Endothelial cell of umbilical vein (primary cell): ENCODE data around the gene IQGAP2. TPM values are rescaled to one million over a fixed set of nuclear protein-coding genes. Genes with fewer than 3 reads are reported as not detected.

Experiments used
- BruUV-seq: library from RNA; stranded (reverse); fragments of 400-500 nt; replicated peaks from 2 replicates; lab custom pipeline; 2021; lab: Mats Ljungman, UMichigan
- CTCF ChIA-PET: fragments of 300-600, 350-600 bp; sonication (Branson Sonifier 250); formaldehyde crosslinking; loops from one replicate; lab custom pipeline; 2021; ENCODE audit warnings: antibody characterized with exemption, inconsistent platforms; lab: Charles Lee
- POLR2A ChIA-PET: fragments of 300-600, 350-600 bp; sonication (Branson Sonifier 250); formaldehyde crosslinking; loops from one replicate; lab custom pipeline; 2021; ENCODE audit warnings: antibody characterized with exemption, inconsistent platforms; lab: Charles Lee
- DNase-seq: peaks from one replicate; pipeline ENCODE4 v3.0.0-alpha.2; 2011; ENCODE audit warnings: low read depth, low spot score
- FAIRE-seq: peaks from 2 replicates; lab custom pipeline; 2011; peaks lifted over from hg19 to GRCh38; lab: Jason Lieb, UNC
- H2AFZ ChIP-seq: 2 replicates; pipeline ENCODE4 v1.6.0; 2012; ENCODE audit warnings: low read depth, low read length, control low read depth, inconsistent platforms
- H3K27ac ChIP-seq: 2 replicates; pipeline ENCODE4 v1.5.1; 2011; ENCODE audit warnings: low read depth, mild to moderate bottlenecking, control low read depth, low read length, moderate library complexity; ENCODE audit not compliant: insufficient read depth
- H3K27me3 ChIP-seq, 2 experiments: 2 replicates each; pipeline versions ENCODE4 v1.6.0 to v1.6.1; 2011; ENCODE audit warnings: low read length in 2 of 2, mixed read lengths in 1 of 2; ENCODE audit not compliant: control insufficient read depth in 2 of 2, insufficient read depth in 2 of 2
- H3K36me3 ChIP-seq, 2 experiments: 2 replicates in 1 of 2; 3 replicates in 1 of 2; pipeline ENCODE4 v1.5.1; 2011; ENCODE audit warnings: low read length in 2 of 2, mild to moderate bottlenecking in 1 of 2, moderate library complexity in 1 of 2; ENCODE audit not compliant: control insufficient read depth in 2 of 2, insufficient read depth in 2 of 2; ENCODE audit errors: extremely low read depth in 1 of 2
- H3K4me1 ChIP-seq: 3 replicates; pipeline ENCODE4 v1.5.1; 2011; ENCODE audit warnings: mild to moderate bottlenecking, low read length; ENCODE audit not compliant: control insufficient read depth, insufficient read depth; ENCODE audit errors: extremely low read depth
- H3K4me2 ChIP-seq: 2 replicates; pipeline ENCODE4 v1.6.1; 2011; ENCODE audit warnings: low read length, control low read depth, mixed read lengths; ENCODE audit not compliant: insufficient read depth
- H3K4me3 ChIP-seq, 3 experiments: fragments of 200-600 bp in 1 of 3; sonication (generic), shearing (Covaris generic) in 1 of 3; replicated peaks in 1 of 3; 2 replicates each; pipeline ENCODE4 v1.5.1; 2011 to 2016; ENCODE audit warnings: control low read depth in 3 of 3, low read length in 3 of 3, mild to moderate bottlenecking in 2 of 3, inconsistent platforms in 1 of 3, low read depth in 1 of 3, moderate library complexity in 1 of 3; ENCODE audit not compliant: insufficient read depth in 1 of 3
- H3K79me2 ChIP-seq: 2 replicates; pipeline ENCODE4 v1.6.0; 2012; ENCODE audit warnings: low read length, inconsistent platforms; ENCODE audit not compliant: control insufficient read depth, insufficient read depth
- H3K9ac ChIP-seq: replicated peaks from 2 replicates; pipeline ENCODE3; 2011; ENCODE audit warnings: low read length, control low read depth; ENCODE audit not compliant: insufficient read depth; ENCODE audit errors: extremely low read depth
- H3K9me1 ChIP-seq: replicated peaks from 3 replicates; pipeline ENCODE4 v1.6.0; 2011; ENCODE audit warnings: mild to moderate bottlenecking, low read length; ENCODE audit not compliant: control insufficient read depth, insufficient read depth; ENCODE audit errors: extremely low read depth
- H3K9me3 ChIP-seq: replicated peaks from 2 replicates; pipeline ENCODE4 v1.5.1; 2012; ENCODE audit warnings: low read length, inconsistent platforms; ENCODE audit not compliant: control insufficient read depth, insufficient read depth
- H4K20me1 ChIP-seq: replicated peaks from 2 replicates; pipeline ENCODE3; 2011; ENCODE audit warnings: mild to moderate bottlenecking, low read length; ENCODE audit not compliant: control insufficient read depth, insufficient read depth; ENCODE audit errors: extremely low read depth
- CTCF ChIP-seq, 2 donors: IDR thresholded peaks; 1 replicate in 1 of 2; 2 replicates in 1 of 2; pipeline ENCODE4 v1.5.1; 2011; ENCODE audit warnings: low read length in 2 of 2, mild to moderate bottlenecking in 2 of 2, moderate library complexity in 2 of 2, control low read depth in 1 of 2, inconsistent platforms in 1 of 2, low read depth in 1 of 2; ENCODE audit not compliant: insufficient read depth in 1 of 2; ENCODE audit errors: extremely low read depth in 1 of 2
- EZH2 ChIP-seq: IDR thresholded peaks from 2 replicates; pipeline ENCODE4 v1.6.1; 2012; ENCODE audit warnings: borderline replicate concordance, low read depth, mild to moderate bottlenecking, moderate library complexity, low read length, inconsistent platforms; ENCODE audit not compliant: severe bottlenecking
- FOS ChIP-seq: IDR thresholded peaks from 2 replicates; pipeline ENCODE4 v1.6.1; 2011; ENCODE audit warnings: mild to moderate bottlenecking, low read length, moderate library complexity, borderline replicate concordance; ENCODE audit not compliant: insufficient read depth
- GATA2 ChIP-seq: IDR thresholded peaks from 2 replicates; pipeline ENCODE4 v1.7.0; 2011; ENCODE audit warnings: low read depth, mild to moderate bottlenecking, moderate library complexity, mixed read lengths, low read length; ENCODE audit not compliant: insufficient read length, insufficient read depth
- MAX ChIP-seq: IDR thresholded peaks from 2 replicates; pipeline ENCODE4 v1.6.1; 2011; ENCODE audit not compliant: insufficient read depth, insufficient read length
- POLR2A ChIP-seq: IDR thresholded peaks from 2 replicates; pipeline ENCODE4 v1.6.1; 2012; ENCODE audit warnings: low read depth, mild to moderate bottlenecking, control low read depth, low read length
- POLR2AphosphoS5 ChIP-seq: IDR thresholded peaks from 2 replicates; pipeline ENCODE4 v1.6.1; 2012; ENCODE audit warnings: low read depth, mild to moderate bottlenecking, control low read depth, low read length, moderate library complexity; ENCODE audit not compliant: insufficient read depth
- dilution Hi-C: fragments of 300-500 bp; cut with MboI; formaldehyde crosslinking; loops from one replicate; pipeline ENCODE4 v1.15.0; 2019; ENCODE audit warnings: low sequenced_read_pairs; ENCODE audit not compliant: extremely low pct_ligation_motif_present
- intact Hi-C: fragments of 100-400 bp; cut with micrococcal nuclease; formaldehyde crosslinking; loops from one replicate; pipeline ENCODE4 v1.10.0; 2022
- polyA plus RNA-seq, 4 experiments: library from polyadenylated mRNA; depleted of rRNA in 3 of 4; stranded (reverse) in 3 of 4; unstranded in 1 of 4; fragments of >200 nt; gene quantifications; 2 replicates each; pipeline versions ENCODE4 v1.2.1 to v1.2.3, GENCODE V29; 2011 to 2012; ENCODE audit warnings: missing spikeins in 1 of 4
- total RNA-seq: library from RNA; stranded (reverse); gene quantifications from 2 replicates; pipeline ENCODE4 v1.2.3, GENCODE V29; 2021

Gene IQGAP2
- total and polyA plus RNA-seq, 2 donors (not counting 3 experiments of a cell fraction or from before 2014, with no cell fraction given) = 4.5 to 4.7 TPM

- CTCF ChIA-PET = no interaction called here
- no peaks in the 10 kb centered on the region for H3K4me1 ChIP-seq
- no peaks in the 10 kb centered on the region for H3K9me1 ChIP-seq
- H3K79me2 ChIP-seq = no peaks in the 10 kb centered on the region
- no peaks in the 10 kb centered on the region for H3K36me3 ChIP-seq
- no peak for DNase-seq
- H3K9me3 ChIP-seq = no peaks in the 10 kb centered on the region
- no peak overlapping the region for H3K9ac ChIP-seq
- no TSS peak for BruUV-seq
- POLR2A ChIA-PET = no interaction called here
- no peaks in the 10 kb centered on the region for H4K20me1 ChIP-seq
- H3K27me3 ChIP-seq = peaks cover 0 to 1% of the 10 kb centered on the region in 2 experiments
- intact Hi-C loops = no loop called here
- FAIRE-seq = no peak
- no peak overlapping the region for H3K27ac ChIP-seq
- H2AFZ ChIP-seq = no peak overlapping the region
- dilution Hi-C loops = no loop called here
- H3K4me2 ChIP-seq = no peak overlapping the region
- H3K4me3 ChIP-seq = no peak overlapping the region
- TF ChIP-seq POLR2A = no peak
- TF ChIP-seq GATA2 = no peak
- no peak for TF ChIP-seq FOS
- no peak for TF ChIP-seq CTCF (IDR thresholded peaks at IDR 0.05; ENCODE audit: extremely low read depth in 1 of 2, insufficient read depth in 1 of 2, low read depth in 1 of 2, low read length in 2 of 2)
- TF ChIP-seq MAX = no peak
- no peak for TF ChIP-seq POLR2AphosphoS5
- TF ChIP-seq EZH2 = no peak
Measured at GRCh38 chr5:76422742-76423141, 19.7 kb downstream of the IQGAP2 start.
